GM12878 (cell line): ENCODE results near the gene FSCB. TPM values are rescaled to one million over a fixed set of nuclear protein-coding genes. Genes with fewer than 3 reads are reported as not detected.

ENCODE experiments used
- ATAC-seq: fragments of 200-7000 bp; cut with Tn5 transposase; 3 replicates; pipeline ENCODE4 v1.9.1; 2020; ENCODE audit warnings: mild to moderate bottlenecking, moderate library complexity
- Bru-seq: library from RNA; stranded (reverse); fragments of 400-500 nt; gene quantifications from one replicate; lab custom pipeline; 2021; lab: Mats Ljungman, UMichigan
- BruChase-seq, 2 experiments: library from RNA; stranded (reverse); fragments of 400-500 nt; gene quantifications; one replicate each; lab custom pipeline; 2021; lab: Mats Ljungman, UMichigan
- BruUV-seq: library from RNA; stranded (reverse); fragments of 400-500 nt; replicated peaks from 2 replicates; lab custom pipeline; 2021; lab: Mats Ljungman, UMichigan
- CTCF ChIA-PET: fragments of 300-600 bp; sonication (Branson Sonifier 250); formaldehyde crosslinking; extraction: SDS; loops from one replicate; lab custom pipeline; 2021; ENCODE audit warnings: inconsistent platforms; lab: Yijun Ruan, JAX
- POLR2A ChIA-PET: fragments of 350-600 bp; formaldehyde crosslinking; extraction: SDS; loops from one replicate; lab custom pipeline; 2021; ENCODE audit warnings: inconsistent platforms; lab: Charles Lee
- RAD21 ChIA-PET: fragments of 300-600 bp; sonication (Branson Sonifier 250); formaldehyde crosslinking; loops from one replicate; lab custom pipeline; 2023; ENCODE audit warnings: antibody characterized with exemption; ENCODE audit not compliant: unreplicated experiment; lab: Charles Lee
- SMC1A ChIA-PET: fragments of 300-600 bp; sonication (Branson Sonifier 250); formaldehyde crosslinking; loops from one replicate; lab custom pipeline; 2023; ENCODE audit not compliant: unreplicated experiment, uncharacterized antibody; lab: Charles Lee
- DNase-seq: peaks from one replicate; pipeline ENCODE4 v3.0.0-alpha.2; 2011; ENCODE audit warnings: low read depth, low spot score
- FAIRE-seq: peaks from 3 replicates; lab custom pipeline; 2011; peaks lifted over from hg19 to GRCh38; lab: Jason Lieb, UNC
- H2AFZ ChIP-seq: 2 replicates; pipeline ENCODE4 v1.6.0; 2011; ENCODE audit warnings: low read depth, low read length, control low read depth; ENCODE audit not compliant: control insufficient read depth
- H3K27ac ChIP-seq: 2 replicates; pipeline ENCODE4 v1.5.1; 2011; ENCODE audit warnings: control low read depth; ENCODE audit not compliant: control insufficient read depth, insufficient read depth
- H3K27me3 ChIP-seq, 2 experiments: replicated peaks in 1 of 2; 2 replicates each; pipeline versions ENCODE4 v1.6.0 to v1.6.1; 2011; ENCODE audit warnings: low read length in 1 of 2; ENCODE audit not compliant: control insufficient read depth in 2 of 2, insufficient read depth in 2 of 2
- H3K36me3 ChIP-seq, 2 experiments: 2 replicates each; pipeline ENCODE4 v1.5.1; 2011; ENCODE audit warnings: low read length in 1 of 2; ENCODE audit not compliant: control insufficient read depth in 2 of 2, insufficient read depth in 2 of 2
- H3K4me1 ChIP-seq: 2 replicates; pipeline ENCODE4 v1.6.1; 2011; ENCODE audit warnings: mild to moderate bottlenecking, low read length, moderate library complexity, mixed read lengths; ENCODE audit not compliant: control insufficient read depth, insufficient read depth
- H3K4me2 ChIP-seq: 2 replicates; pipeline ENCODE4 v1.6.0; 2011; ENCODE audit warnings: control low read depth; ENCODE audit not compliant: control insufficient read depth, insufficient read depth
- H3K4me3 ChIP-seq: fragments of 200-600 bp; sonication (generic); 2 replicates; pipeline ENCODE4 v1.5.1; 2016
- H3K79me2 ChIP-seq: 2 replicates; pipeline ENCODE4 v1.6.0; 2011; ENCODE audit warnings: low read length; ENCODE audit not compliant: control insufficient read depth, insufficient read depth
- H3K9ac ChIP-seq: 2 replicates; pipeline ENCODE4 v1.8.0; 2011; ENCODE audit warnings: low read length, control low read depth, mixed read lengths; ENCODE audit not compliant: control insufficient read depth, insufficient read depth
- H3K9me3 ChIP-seq: replicated peaks from 3 replicates; pipeline ENCODE4 v1.5.1; 2011; ENCODE audit warnings: mild to moderate bottlenecking, low read length; ENCODE audit not compliant: control insufficient read depth, insufficient read depth
- H4K20me1 ChIP-seq: 2 replicates; pipeline ENCODE4 v1.6.0; 2011; ENCODE audit not compliant: control insufficient read depth, insufficient read depth
- CEBPB ChIP-seq, 2 experiments: fragments of 150-350 bp in 1 of 2; IDR thresholded peaks; 2 replicates each; pipeline ENCODE4 v1.6.1; 2012 to 2014; ENCODE audit warnings: low read depth in 2 of 2, low read length in 2 of 2, borderline replicate concordance in 1 of 2, inconsistent platforms in 1 of 2
- EP300 ChIP-seq, 2 experiments: fragments of 150-350 bp in 1 of 2; IDR thresholded peaks; 2 replicates each; pipeline ENCODE4 v1.6.1; 2011 to 2012; ENCODE audit warnings: low read depth in 2 of 2, low read length in 2 of 2, borderline replicate concordance in 1 of 2, improper control_type of control experiment in 1 of 2, inconsistent platforms in 1 of 2; ENCODE audit not compliant: control insufficient read depth in 1 of 2
- GATAD2B ChIP-seq: fragments of 450-650 bp; conservative IDR thresholded peaks from 2 replicates; pipeline ENCODE4 v1.6.1; 2017; ENCODE audit warnings: low read depth, mild to moderate bottlenecking, moderate library complexity
- NFYA ChIP-seq: IDR thresholded peaks from 2 replicates; pipeline ENCODE4 v1.6.1; 2011; ENCODE audit warnings: low read depth, mild to moderate bottlenecking, low read length, improper control_type of control experiment, borderline replicate concordance
- NFYB ChIP-seq: IDR thresholded peaks from 2 replicates; pipeline ENCODE4 v1.6.1; 2011; ENCODE audit warnings: low read depth, mild to moderate bottlenecking, low read length, improper control_type of control experiment, moderate library complexity; ENCODE audit not compliant: insufficient read depth
- NR2C2 ChIP-seq: IDR thresholded peaks from 2 replicates; pipeline ENCODE4 v1.6.1; 2011; ENCODE audit warnings: borderline replicate concordance, low read depth; ENCODE audit not compliant: control insufficient read depth, insufficient read length
- RAD51 ChIP-seq: fragments of 450-650 bp; IDR thresholded peaks from 2 replicates; pipeline ENCODE4 v1.6.1; 2016; ENCODE audit warnings: moderate library complexity, mild to moderate bottlenecking, inconsistent platforms
- RELB ChIP-seq: fragments of 450-650 bp; IDR thresholded peaks from 2 replicates; pipeline ENCODE4 v1.6.1; 2017; ENCODE audit warnings: low read depth, mild to moderate bottlenecking, moderate library complexity
- SMARCA5 ChIP-seq: fragments of 450-650 bp; IDR thresholded peaks from 2 replicates; pipeline ENCODE4 v1.6.1; 2017; ENCODE audit warnings: mild to moderate bottlenecking
- SRF ChIP-seq, 2 experiments: IDR thresholded peaks; 2 replicates each; pipeline ENCODE4 v1.6.1; 2011; ENCODE audit warnings: low read depth in 2 of 2, low read length in 2 of 2, mild to moderate bottlenecking in 1 of 2, moderate library complexity in 1 of 2
- WGBS: methylation state at CpG from one replicate; pipeline ENCODE4 v1.1.6; 2016; ENCODE audit warnings: low lambda C conversion rate; ENCODE audit not compliant: insufficient replicate concordance, insufficient coverage; ENCODE audit errors: missing lambda C conversion rate; 5-methylcytosine and 5-hydroxymethylcytosine counted together
- in situ Hi-C: fragments of 300-500 bp; cut with MboI; formaldehyde crosslinking; loops from 9 replicates; pipeline ENCODE4 v1.14.3; 2018; ENCODE audit warnings: mixed read lengths
- intact Hi-C: fragments of 100-400 bp; cut with micrococcal nuclease; formaldehyde crosslinking; loops from one replicate; pipeline ENCODE4 v1.14.2; 2022; ENCODE audit not compliant: unreplicated experiment
- long read RNA-seq, 2 experiments: library from polyadenylated mRNA; unstranded; transcript quantifications; one replicate each; pipeline ENCODE4 v2.0.0, GENCODE V29; 2019 to 2020
- polyA minus RNA-seq, 3 experiments: library from RNA; depleted of rRNA, polyadenylated mRNA; stranded (reverse); fragments of >200 nt; gene quantifications; 2 replicates each; pipeline ENCODE4 v1.2.3, GENCODE V29; 2011
- polyA plus RNA-seq, 11 experiments: library from polyadenylated mRNA; depleted of rRNA in 4 of 11; unstranded in 6 of 11; stranded (reverse) in 5 of 11; fragments of >200 nt; fragmentation: Nextera tagmentation in 4 of 11; fragmentation: Illumina TruSeq in 1 of 11; extraction: Ambion mirVana in 4 of 11; extraction: Trizol in 1 of 11; gene quantifications; 1 replicate in 1 of 11; 2 replicates in 10 of 11; pipeline versions ENCODE4 v1.2.1 to v1.2.3, GENCODE V29; 2011 to 2016; ENCODE audit warnings: inconsistent platforms in 2 of 11, missing spikeins in 2 of 11, low read depth in 1 of 11
- total RNA-seq, 4 experiments: library from RNA; depleted of rRNA in 3 of 4; stranded (reverse); fragments of >200 nt in 3 of 4; fragmentation: Illumina TruSeq in 1 of 4; extraction: Trizol in 1 of 4; gene quantifications; 2 replicates each; pipeline versions ENCODE4 v1.2.1 to v1.2.3, GENCODE V29; 2013 to 2021
- TF ChIP-seq, protein P1 (sequence below): fragments of 450-650 bp; IDR thresholded peaks from 2 replicates; pipeline ENCODE4 v1.6.1; 2017; ENCODE audit warnings: borderline replicate concordance

FSCB gene, protein sequence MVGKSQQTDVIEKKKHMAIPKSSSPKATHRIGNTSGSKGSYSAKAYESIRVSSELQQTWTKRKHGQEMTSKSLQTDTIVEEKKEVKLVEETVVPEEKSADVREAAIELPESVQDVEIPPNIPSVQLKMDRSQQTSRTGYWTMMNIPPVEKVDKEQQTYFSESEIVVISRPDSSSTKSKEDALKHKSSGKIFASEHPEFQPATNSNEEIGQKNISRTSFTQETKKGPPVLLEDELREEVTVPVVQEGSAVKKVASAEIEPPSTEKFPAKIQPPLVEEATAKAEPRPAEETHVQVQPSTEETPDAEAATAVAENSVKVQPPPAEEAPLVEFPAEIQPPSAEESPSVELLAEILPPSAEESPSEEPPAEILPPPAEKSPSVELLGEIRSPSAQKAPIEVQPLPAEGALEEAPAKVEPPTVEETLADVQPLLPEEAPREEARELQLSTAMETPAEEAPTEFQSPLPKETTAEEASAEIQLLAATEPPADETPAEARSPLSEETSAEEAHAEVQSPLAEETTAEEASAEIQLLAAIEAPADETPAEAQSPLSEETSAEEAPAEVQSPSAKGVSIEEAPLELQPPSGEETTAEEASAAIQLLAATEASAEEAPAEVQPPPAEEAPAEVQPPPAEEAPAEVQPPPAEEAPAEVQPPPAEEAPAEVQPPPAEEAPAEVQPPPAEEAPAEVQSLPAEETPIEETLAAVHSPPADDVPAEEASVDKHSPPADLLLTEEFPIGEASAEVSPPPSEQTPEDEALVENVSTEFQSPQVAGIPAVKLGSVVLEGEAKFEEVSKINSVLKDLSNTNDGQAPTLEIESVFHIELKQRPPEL
- total RNA-seq (2013; cell fraction: nucleolus; rRNA removed), result not detected in 2 replicates
- not detected in 2 replicates for total RNA-seq (2014; rRNA removed)
- total RNA-seq (2014; rRNA removed; fragmentation: Illumina TruSeq; extraction: Trizol), result not detected in 2 replicates
- not detected in 2 replicates for total RNA-seq (2021)
- polyA plus RNA-seq (2011; ENCODE audit: low read depth), result not detected
- polyA plus RNA-seq (2011; rRNA removed), result not detected in 2 replicates
- polyA plus RNA-seq (2011; cell fraction: cytosol; rRNA removed), result not detected in 2 replicates
- polyA plus RNA-seq (2011; cell fraction: nucleus; rRNA removed), result not detected in 2 replicates
- polyA plus RNA-seq (2012), result not detected in 2 replicates
- polyA plus RNA-seq (2014; fragmentation: Illumina TruSeq; extraction: Trizol), result not detected in 2 replicates
- not detected for polyA plus RNA-seq (2014; fragmentation: Nextera tagmentation; extraction: Ambion mirVana)
- polyA plus RNA-seq (2014; rRNA removed), result not detected in 2 replicates
- not detected for polyA plus RNA-seq (2016; fragmentation: Nextera tagmentation; extraction: Ambion mirVana)
- not detected in 2 replicates for polyA minus RNA-seq (2011; rRNA and poly(A)+ RNA removed)
- polyA minus RNA-seq (2011; cell fraction: cytosol; rRNA and poly(A)+ RNA removed), result not detected in 2 replicates
- not detected in 2 replicates for polyA minus RNA-seq (2011; cell fraction: nucleus; rRNA and poly(A)+ RNA removed)
- not detected for Bru-seq, nascent RNA
- BruChase-seq, experiment 1, labeled RNA remaining after a 6-hour chase, result percentile 17 among the genes with signal in this experiment
- not detected for BruChase-seq, experiment 2, labeled RNA remaining after a 2-hour chase
- long read RNA-seq, experiment 1, result 0 reads
- long read RNA-seq, experiment 2, result 0 reads

- H3K79me2 ChIP-seq, result no peaks in the 10 kb centered on the region
- SMC1A ChIA-PET, result no interaction called here
- CTCF ChIA-PET, result no interaction called here
- no peaks in the 10 kb centered on the region for H3K9me3 ChIP-seq
- intact Hi-C loops (no loop called here), in situ Hi-C loops (no loop called here)
- POLR2A ChIA-PET, result no interaction called here
- RAD21 ChIA-PET, result no interaction called here
- H3K4me3 ChIP-seq, result no peak within 1 kb of the TSS
- H3K27me3 ChIP-seq, result no peaks in the 10 kb centered on the region
- ATAC-seq (no peak), FAIRE-seq (no peak), DNase-seq (no peak)
- H3K4me1 ChIP-seq, result no peaks in the 10 kb centered on the region
- BruUV-seq, result no TSS peak
- H3K9ac ChIP-seq, result no peak within 1 kb of the TSS
- 25% methylated on average over 1 of the region's 1 CpG for WGBS
- H2AFZ ChIP-seq, result no peak within 1 kb of the TSS
- no peak within 1 kb of the TSS for H3K27ac ChIP-seq
- H3K4me2 ChIP-seq, result no peak within 1 kb of the TSS
- no peaks in the 10 kb centered on the region for H3K36me3 ChIP-seq
- TF ChIP-seq NR2C2 (no peak), EP300 (IDR thresholded peaks at IDR 0.05; ENCODE audit: borderline replicate concordance in 1 of 2, control insufficient read depth in 1 of 2, low read depth in 2 of 2, low read length in 2 of 2) (no peak), RAD51 (no peak), CEBPB (IDR thresholded peaks at IDR 0.05; ENCODE audit: borderline replicate concordance in 1 of 2, low read depth in 2 of 2, low read length in 2 of 2) (no peak), NFYB (no peak), GATAD2B (no peak), NFYA (no peak), SMARCA5 (no peak), RELB (no peak), SRF (IDR thresholded peaks at IDR 0.05; ENCODE audit: low read depth in 2 of 2, low read length in 2 of 2) (no peak)
- TF ChIP-seq, protein P1, sequence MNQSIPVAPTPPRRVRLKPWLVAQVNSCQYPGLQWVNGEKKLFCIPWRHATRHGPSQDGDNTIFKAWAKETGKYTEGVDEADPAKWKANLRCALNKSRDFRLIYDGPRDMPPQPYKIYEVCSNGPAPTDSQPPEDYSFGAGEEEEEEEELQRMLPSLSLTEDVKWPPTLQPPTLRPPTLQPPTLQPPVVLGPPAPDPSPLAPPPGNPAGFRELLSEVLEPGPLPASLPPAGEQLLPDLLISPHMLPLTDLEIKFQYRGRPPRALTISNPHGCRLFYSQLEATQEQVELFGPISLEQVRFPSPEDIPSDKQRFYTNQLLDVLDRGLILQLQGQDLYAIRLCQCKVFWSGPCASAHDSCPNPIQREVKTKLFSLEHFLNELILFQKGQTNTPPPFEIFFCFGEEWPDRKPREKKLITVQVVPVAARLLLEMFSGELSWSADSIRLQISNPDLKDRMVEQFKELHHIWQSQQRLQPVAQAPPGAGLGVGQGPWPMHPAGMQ, result no peak
- H4K20me1 ChIP-seq, result no peaks in the 10 kb centered on the region
Measured at GRCh38 chr14:44507183-44507582, at the start of gene FSCB. TSS of gene FSCB (minus strand) at chr14:44507283. CDS start at chr14:44506987, 296 bp downstream.
